Activated naive CD4-positive, alpha-beta T cell treated with anti-CD3 and anti-CD28 coated beads for 36 hours (primary cell): Measurements from ENCODE around the gene PFDN4. TPM values are rescaled to one million over a fixed set of nuclear protein-coding genes. Genes with fewer than 3 reads are reported as not detected.
A peak's percentile ranks its signal among the peaks of the same experiment; 100 is the strongest.
"Not testable (repeated sequence)": the region's sequence is repeated elsewhere in the genome, so short reads cannot be mapped to it uniquely, and the experiment has no call there.

Experiments
- CTCF ChIA-PET: fragments of 350-600 bp; sonication (Branson Sonifier 250); formaldehyde crosslinking; loops from one replicate; lab custom pipeline; 2021; ENCODE audit warnings: antibody characterized with exemption; lab: Charles Lee
- DNase-seq: peaks from one replicate; pipeline ENCODE4 v3.0.0-alpha.2; 2020
- H3K27ac Mint-ChIP-seq: one replicate; pipeline ENCODE4 v1.8.0; 2021; ENCODE audit warnings: mild to moderate bottlenecking, mixed read lengths
- H3K27me3 Mint-ChIP-seq: one replicate; pipeline ENCODE4 v1.8.0; 2021; ENCODE audit warnings: low read depth, mixed read lengths
- H3K36me3 Mint-ChIP-seq: one replicate; pipeline ENCODE4 v1.8.0; 2021; ENCODE audit warnings: low read depth, mixed read lengths
- H3K4me1 Mint-ChIP-seq: one replicate; pipeline ENCODE4 v1.8.0; 2021; ENCODE audit warnings: low read depth, mixed read lengths
- H3K4me3 Mint-ChIP-seq: one replicate; pipeline ENCODE4 v1.8.0; 2021; ENCODE audit warnings: mild to moderate bottlenecking, moderate library complexity, mixed read lengths
- H3K9me3 Mint-ChIP-seq: one replicate; pipeline ENCODE4 v1.8.0; 2021; ENCODE audit warnings: mixed read lengths
- intact Hi-C: fragments of 100-400 bp; cut with micrococcal nuclease; formaldehyde crosslinking; loops from one replicate; pipeline ENCODE4 v1.15.1; 2023
- total RNA-seq, 2 experiments: library from RNA; stranded (reverse); gene quantifications; one replicate each; pipeline ENCODE4 v1.2.3, GENCODE V29; 2021

Gene PFDN4
- total RNA-seq, 2 experiments from 2014 or later: 48.8 to 53.3 TPM

DNA sequence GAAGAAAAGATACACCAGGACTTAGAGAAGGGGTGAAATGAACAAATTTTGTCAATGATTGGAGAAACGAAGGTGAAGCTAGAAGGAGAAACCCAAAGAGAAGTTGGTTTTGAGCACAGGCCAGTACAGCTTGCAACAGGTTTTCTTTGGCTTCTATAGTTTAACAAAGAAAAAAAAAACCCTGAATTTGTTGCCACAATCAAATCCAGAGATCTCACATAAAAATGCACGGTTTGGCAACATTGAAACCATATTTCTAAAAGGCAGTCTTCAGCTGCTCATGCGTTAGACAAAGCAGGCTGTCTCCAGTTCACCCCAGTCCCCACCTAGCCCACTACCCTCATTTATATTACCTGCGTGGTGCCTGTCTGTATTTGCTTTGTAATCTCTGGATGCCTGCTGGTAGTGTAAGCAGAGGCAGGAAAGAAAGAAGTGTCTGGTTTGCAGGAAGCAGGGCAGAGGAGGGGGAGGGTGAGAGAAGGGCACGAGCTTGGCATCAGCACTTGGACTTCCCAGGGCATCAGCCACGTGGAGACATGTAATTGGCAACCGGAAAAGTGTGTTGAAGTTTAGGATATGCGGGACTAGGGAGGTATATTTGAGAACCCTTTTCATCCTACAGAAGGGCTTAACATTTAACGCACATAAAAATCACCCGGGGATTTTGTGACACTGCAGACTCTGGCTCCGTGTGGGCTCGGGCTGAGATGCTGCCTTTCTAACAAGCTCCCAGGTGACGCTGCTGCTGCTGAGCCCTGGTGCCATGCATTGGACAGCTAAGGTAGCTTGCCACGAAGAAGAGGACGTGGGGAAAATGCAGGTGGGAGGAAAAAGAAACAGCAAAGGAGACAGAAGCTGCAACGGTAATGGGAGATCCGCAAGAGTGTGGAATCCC, 14.4 kb downstream of the PFDN4 start:
- Mint-ChIP-seq H3K4me3 (peak overlapping the region; percentile 19), H3K27ac (peak overlapping the region; percentile 85)
- intact Hi-C loops: loop anchor here (1.0 to 5.0 kb wide), 4 partner anchors 14 to 250 kb away; partner anchors contain the start of gene PFDN4

GRCh38 chr20:54223285-54223684, 15.4 kb downstream of the PFDN4 start:
- Mint-ChIP-seq H3K4me3 (no peak overlapping the region), H3K27me3 (no peaks in the 10 kb centered on the region), H3K4me1 (peaks cover 33% of the 10 kb centered on the region), H3K27ac (no peak overlapping the region), H3K9me3 (peaks cover 5% of the 10 kb centered on the region), H3K36me3 (peaks cover 5% of the 10 kb centered on the region)
- DNase-seq: no peak
- CTCF ChIA-PET: interaction anchor here (0.7 to 1.8 kb wide), 5 partner anchors 16 to 423 kb away, joined by 3 to 5 read pairs (median 4); partner anchors contain the start of gene PFDN4
- intact Hi-C loops: loop anchor here (5.0 kb wide), 1 partner anchor 249 kb away; no protein-coding TSS in a partner anchor

More for the DNA sequence above, 14.4 kb downstream of the PFDN4 start:
- DNase-seq: no peak
- H3K27me3 Mint-ChIP-seq: no peaks in the 10 kb centered on the region
- CTCF ChIA-PET: interaction anchor here (0.7 to 1.8 kb wide), 7 partner anchors 15 to 425 kb away, joined by 3 to 5 read pairs (median 4); partner anchors contain the start of gene PFDN4
- H3K4me1 Mint-ChIP-seq: peaks cover 35% of the 10 kb centered on the region
- H3K36me3 Mint-ChIP-seq: peaks cover 7% of the 10 kb centered on the region
- H3K9me3 Mint-ChIP-seq: no peaks in the 10 kb centered on the region

GRCh38 chr20:54223751-54224150, 15.9 kb downstream of the PFDN4 start:
- CTCF ChIA-PET: interaction anchor here (0.5 to 1.2 kb wide), 3 partner anchors 163 to 424 kb away, joined by 3 to 4 read pairs (median 4); no protein-coding TSS in a partner anchor
- Mint-ChIP-seq H3K4me1 (peaks cover 30% of the 10 kb centered on the region), H3K4me3 (no peak overlapping the region), H3K27me3 (no peaks in the 10 kb centered on the region), H3K36me3 (peaks cover 5% of the 10 kb centered on the region), H3K9me3 (peaks cover 7% of the 10 kb centered on the region), H3K27ac (no peak overlapping the region)
- DNase-seq: no peak
- intact Hi-C loops: loop anchor here (5.0 kb wide), 1 partner anchor 249 kb away; no protein-coding TSS in a partner anchor

- H3K27ac Mint-ChIP-seq, H3K9me3 Mint-ChIP-seq, DNase-seq, H3K36me3 Mint-ChIP-seq, CTCF ChIA-PET, H3K4me3 Mint-ChIP-seq, H3K27me3 Mint-ChIP-seq: not testable (repeated sequence)
- intact Hi-C loops: loop anchor here (5.0 kb wide), 1 partner anchor 248 kb away; no protein-coding TSS in a partner anchor
- peaks cover 30% of the 10 kb centered on the region for H3K4me1 Mint-ChIP-seq
Observed at GRCh38 chr20:54224642-54225041, 16.8 kb downstream of the PFDN4 start.

- CTCF ChIA-PET: interaction anchor here (0.5 to 0.6 kb wide), 2 partner anchors 26 to 651 kb away, joined by 3 to 7 read pairs; no protein-coding TSS in a partner anchor
- Mint-ChIP-seq H3K27ac (no peak overlapping the region), H3K27me3 (no peaks in the 10 kb centered on the region), H3K36me3 (no peaks in the 10 kb centered on the region), H3K4me3 (no peak overlapping the region), H3K9me3 (peaks cover 7% of the 10 kb centered on the region), H3K4me1 (peaks cover 10% of the 10 kb centered on the region)
- intact Hi-C loops: no loop called here
- DNase-seq: no peak
Observed at GRCh38 chr20:54227241-54227640, 19.4 kb downstream of the PFDN4 start.

DNA sequence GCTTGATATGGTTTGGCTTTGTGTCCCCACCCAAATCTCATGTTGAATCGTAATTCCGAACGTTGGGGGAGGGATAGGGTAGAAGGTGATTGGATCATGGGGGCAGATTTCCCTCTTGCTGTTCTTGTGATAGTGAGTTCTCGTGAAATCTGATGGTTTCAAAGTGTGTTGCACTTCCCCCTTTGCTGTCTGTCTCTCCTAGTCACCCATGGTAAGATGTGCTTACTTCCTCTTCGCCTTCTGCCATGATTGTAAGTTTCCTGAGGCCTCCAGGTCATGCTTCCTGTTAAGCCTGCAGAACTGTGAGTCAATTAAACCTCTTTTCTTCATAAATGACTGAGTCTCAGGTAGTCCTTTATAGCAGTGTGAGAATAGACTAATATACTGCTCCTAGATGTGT, 19.9 kb downstream of the PFDN4 start:
- no peak for DNase-seq
- Mint-ChIP-seq H3K27me3 (no peaks in the 10 kb centered on the region), H3K9me3 (peaks cover 11% of the 10 kb centered on the region), H3K36me3 (no peaks in the 10 kb centered on the region), H3K4me3 (no peak overlapping the region), H3K27ac (no peak overlapping the region), H3K4me1 (peaks cover 5% of the 10 kb centered on the region)
- CTCF ChIA-PET: interaction anchor here (0.6 kb wide), 1 partner anchor 650 kb away, joined by 3 read pairs; no protein-coding TSS in a partner anchor
- intact Hi-C loops: no loop called here

DNA sequence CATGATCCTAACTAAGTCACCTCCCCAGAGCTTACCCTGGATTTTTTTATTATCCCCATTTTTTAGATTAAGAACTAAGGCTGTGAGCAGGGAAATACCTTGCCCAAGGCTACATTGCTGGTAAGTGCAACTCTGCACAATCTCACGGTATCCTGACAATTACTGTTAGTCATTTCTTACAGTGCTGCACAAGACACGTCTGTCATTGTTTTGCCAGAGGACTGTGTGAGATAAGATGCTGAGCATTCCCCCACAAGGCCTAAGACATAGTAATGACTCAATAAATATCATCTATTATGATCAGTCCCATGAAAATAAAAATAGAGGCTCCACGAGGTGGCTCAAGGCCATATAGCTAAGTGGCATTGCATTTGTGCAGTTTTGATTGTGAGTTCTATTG, 21.0 kb downstream of the PFDN4 start:
- Mint-ChIP-seq H3K27me3 (no peaks in the 10 kb centered on the region), H3K4me3 (no peak overlapping the region), H3K36me3 (no peaks in the 10 kb centered on the region), H3K27ac (no peak overlapping the region), H3K9me3 (peaks cover 11% of the 10 kb centered on the region), H3K4me1 (peaks cover 2% of the 10 kb centered on the region)
- DNase-seq: no peak
- intact Hi-C loops: no loop called here
- CTCF ChIA-PET: no interaction called here

DNA sequence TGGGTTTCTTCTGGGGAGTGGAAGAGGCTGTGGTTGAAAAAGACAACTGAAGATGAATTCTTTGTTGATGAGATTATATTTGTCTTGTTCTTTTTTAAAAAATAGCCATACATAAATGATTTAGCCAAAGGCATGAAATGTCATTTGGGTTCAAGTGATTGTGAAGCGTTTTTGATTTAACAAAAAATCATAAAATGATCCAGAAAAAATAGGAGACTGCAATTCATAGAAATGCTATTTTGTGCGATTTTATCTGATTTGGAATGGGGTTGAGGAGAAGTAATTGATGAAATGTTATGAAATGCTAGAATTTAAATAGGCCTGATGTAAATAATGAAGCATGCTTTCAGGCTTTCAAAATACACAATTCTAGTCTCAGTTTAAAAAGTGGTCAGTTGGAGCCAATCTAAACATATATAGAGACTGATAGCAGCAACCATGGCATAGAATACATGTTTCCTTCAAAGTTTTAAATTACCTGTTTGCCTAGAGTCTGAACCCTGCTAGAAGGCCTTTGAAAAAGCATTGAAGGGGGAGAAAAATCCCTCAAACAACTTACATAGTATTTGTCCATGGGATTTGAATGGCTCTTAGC, 21.8 kb downstream of the PFDN4 start:
- Mint-ChIP-seq H3K36me3 (no peaks in the 10 kb centered on the region), H3K27ac (no peak overlapping the region), H3K27me3 (no peaks in the 10 kb centered on the region), H3K4me3 (no peak overlapping the region), H3K9me3 (peaks cover 11% of the 10 kb centered on the region), H3K4me1 (peaks cover 2% of the 10 kb centered on the region)
- CTCF ChIA-PET: no interaction called here
- intact Hi-C loops: no loop called here
- DNase-seq: no peak

GRCh38 chr20:54231036-54231435, 23.1 kb downstream of the PFDN4 start:
- Mint-ChIP-seq H3K4me3 (no peak overlapping the region), H3K27ac (no peak overlapping the region), H3K9me3 (peaks cover 11% of the 10 kb centered on the region), H3K36me3 (no peaks in the 10 kb centered on the region), H3K27me3 (peaks cover 4% of the 10 kb centered on the region), H3K4me1 (peaks cover 2% of the 10 kb centered on the region)
- DNase-seq: no peak
- CTCF ChIA-PET: interaction anchor here (0.7 kb wide), 1 partner anchor 413 kb away, joined by 4 read pairs; no protein-coding TSS in a partner anchor
- intact Hi-C loops: no loop called here

DNA sequence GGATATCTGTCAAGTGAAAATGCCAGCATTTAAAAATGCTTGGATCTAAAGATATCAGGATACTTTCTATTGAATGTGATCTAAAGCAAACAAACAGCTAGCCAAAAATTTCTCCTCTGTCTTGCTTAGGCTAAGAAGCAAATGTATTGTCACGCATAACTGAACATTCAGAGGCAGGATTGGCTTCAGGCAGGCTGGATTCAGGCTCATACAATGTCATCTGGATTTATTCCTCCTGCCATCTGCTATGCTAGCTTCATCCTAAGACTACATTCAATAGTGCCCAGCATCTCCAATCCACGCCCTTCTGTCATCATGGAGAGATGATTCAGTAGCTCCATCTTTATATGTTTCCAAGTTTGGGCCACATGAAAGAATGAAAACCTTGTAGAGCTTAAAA, 27.1 kb downstream of the PFDN4 start:
- Mint-ChIP-seq H3K36me3 (no peaks in the 10 kb centered on the region), H3K27ac (no peak overlapping the region), H3K4me3 (no peak overlapping the region), H3K27me3 (peaks cover 28% of the 10 kb centered on the region), H3K4me1 (peaks cover 5% of the 10 kb centered on the region), H3K9me3 (peaks cover 3% of the 10 kb centered on the region)
- DNase-seq: no peak
- intact Hi-C loops: no loop called here
- CTCF ChIA-PET: interaction anchor here (1.6 kb wide), 1 partner anchor 11 kb away, joined by 3 read pairs; no protein-coding TSS in a partner anchor

DNA sequence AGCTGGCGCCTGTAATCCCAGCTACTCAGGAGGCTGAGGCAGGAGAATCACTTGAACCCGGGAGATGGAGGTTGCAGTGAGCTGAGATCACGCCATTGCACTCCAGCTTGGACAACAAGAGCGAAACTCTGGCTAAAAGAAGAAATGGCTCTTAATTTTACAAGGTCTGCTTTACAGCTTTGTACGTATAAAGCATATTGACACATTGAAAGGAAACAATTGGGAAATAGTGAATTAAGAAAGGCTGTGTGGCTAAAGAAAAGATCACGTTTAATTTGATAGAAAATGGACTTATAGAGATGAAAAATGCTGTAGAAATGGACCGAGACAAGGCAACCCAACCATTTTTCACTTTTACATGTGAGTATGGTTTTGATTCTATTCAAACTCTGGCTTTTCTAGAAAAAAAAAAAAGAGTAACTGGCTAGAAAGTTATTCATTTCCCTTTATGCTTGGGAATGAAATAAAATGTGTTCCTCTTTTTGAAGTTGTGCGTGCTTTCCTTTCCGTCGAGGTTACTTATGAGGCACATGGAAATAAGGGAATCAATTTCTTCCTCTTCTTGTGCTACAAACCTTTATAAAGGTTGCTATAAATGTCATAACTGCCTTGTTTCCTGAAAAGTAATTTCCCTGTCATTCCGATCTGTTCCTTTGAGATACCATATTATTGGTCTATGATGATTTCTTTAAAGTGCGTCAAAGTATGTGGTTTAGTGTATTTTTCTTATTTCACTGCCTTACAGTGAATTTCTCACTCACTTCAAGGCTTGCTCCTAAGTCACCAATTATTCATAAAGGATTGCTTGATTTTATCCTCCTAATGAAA, 29.4 kb downstream of the PFDN4 start:
- Mint-ChIP-seq H3K4me1 (peaks cover 5% of the 10 kb centered on the region), H3K27me3 (peaks cover 41% of the 10 kb centered on the region), H3K27ac (no peak overlapping the region), H3K9me3 (peaks cover 6% of the 10 kb centered on the region), H3K4me3 (no peak overlapping the region), H3K36me3 (no peaks in the 10 kb centered on the region)
- intact Hi-C loops: no loop called here
- CTCF ChIA-PET: no interaction called here
- DNase-seq: no peak
